HEK293 (cell line): ENCODE measurements around the gene PDGFD.
A peak's percentile ranks its signal among the peaks of the same experiment; 100 is the strongest.

Source experiments
- BCL11A ChIP-seq: fragments of 450-650 bp; formaldehyde crosslinking; IDR thresholded peaks from 2 replicates; pipeline ENCODE4 v1.5.1; 2016; ENCODE audit warnings: low read depth, missing biosample characterization, missing genetic modification characterization
- BCL6B ChIP-seq: fragments of 450-650 bp; formaldehyde crosslinking; IDR thresholded peaks from 2 replicates; pipeline ENCODE4 v1.5.1; 2017; ENCODE audit warnings: missing biosample characterization, missing genetic modification characterization
- ELK4 ChIP-seq: IDR thresholded peaks from 2 replicates; pipeline ENCODE4 v1.6.1; 2011; ENCODE audit warnings: mild to moderate bottlenecking, low read depth, low read length, borderline replicate concordance
- GLI4 ChIP-seq: fragments of 450-650 bp; formaldehyde crosslinking; IDR thresholded peaks from 2 replicates; pipeline ENCODE4 v1.5.1; 2016; ENCODE audit warnings: missing biosample characterization, missing genetic modification characterization
- OVOL3 ChIP-seq: fragments of 450-650 bp; formaldehyde crosslinking; IDR thresholded peaks from 2 replicates; pipeline ENCODE4 v1.5.1; 2016; ENCODE audit warnings: missing biosample characterization, missing genetic modification characterization
- PRDM10 ChIP-seq: fragments of 450-650 bp; formaldehyde crosslinking; IDR thresholded peaks from 2 replicates; pipeline ENCODE4 v1.5.1; 2016; ENCODE audit warnings: missing biosample characterization, missing genetic modification characterization
- SP2 ChIP-seq: fragments of 450-650 bp; formaldehyde crosslinking; IDR thresholded peaks from 2 replicates; pipeline ENCODE4 v1.5.1; 2016; ENCODE audit warnings: missing biosample characterization, missing genetic modification characterization
- SP7 ChIP-seq: fragments of 450-650 bp; formaldehyde crosslinking; IDR thresholded peaks from 2 replicates; pipeline ENCODE4 v1.5.1; 2016; ENCODE audit warnings: missing biosample characterization, missing genetic modification characterization
- ZBTB11 ChIP-seq: fragments of 450-650 bp; formaldehyde crosslinking; conservative IDR thresholded peaks from 2 replicates; pipeline ENCODE4 v1.5.1; 2016; ENCODE audit warnings: low read depth, missing biosample characterization, missing genetic modification characterization
- ZBTB49 ChIP-seq: fragments of 450-650 bp; formaldehyde crosslinking; IDR thresholded peaks from 2 replicates; pipeline ENCODE4 v1.5.1; 2016; ENCODE audit warnings: missing biosample characterization, missing genetic modification characterization, low read depth
- ZBTB7A ChIP-seq: fragments of 450-650 bp; formaldehyde crosslinking; IDR thresholded peaks from 2 replicates; pipeline ENCODE4 v1.5.1; 2016; ENCODE audit warnings: low read depth, missing biosample characterization, missing genetic modification characterization
- ZNF202 ChIP-seq: fragments of 450-650 bp; formaldehyde crosslinking; IDR thresholded peaks from 2 replicates; pipeline ENCODE4 v1.5.1; 2016; ENCODE audit warnings: missing biosample characterization, missing genetic modification characterization, borderline replicate concordance
- ZNF335 ChIP-seq: fragments of 450-650 bp; formaldehyde crosslinking; conservative IDR thresholded peaks from 2 replicates; pipeline ENCODE4 v1.5.1; 2016; ENCODE audit warnings: missing biosample characterization, missing genetic modification characterization
- ZNF747 ChIP-seq: fragments of 450-650 bp; formaldehyde crosslinking; IDR thresholded peaks from 2 replicates; pipeline ENCODE4 v1.5.1; 2016; ENCODE audit warnings: missing biosample characterization, missing genetic modification characterization

The PDGFD gene

GRCh38 chr11:104163100-104164027, 583 bp downstream of the PDGFD start (continued):
- no peak for TF ChIP-seq ZBTB49 (tag by site-specific recombination)
- no peak for TF ChIP-seq ZNF202 (tag by site-specific recombination)
- no peak for TF ChIP-seq ELK4
- TF ChIP-seq GLI4 (tag by site-specific recombination) = no peak
- TF ChIP-seq ZNF747 (tag by site-specific recombination) = no peak
- no peak for TF ChIP-seq ZBTB11
- no peak for TF ChIP-seq BCL6B (tag by site-specific recombination)
- peak; percentile 94 for TF ChIP-seq PRDM10
- peak; percentile 61 for TF ChIP-seq ZNF335 (tag by site-specific recombination)
- 0 out of 2 replicates have a peak, but pooled peaks have one; percentile 9 for TF ChIP-seq SP2 (tag by site-specific recombination)
- peak; percentile 38; the same call in 1 of the 2 replicates for TF ChIP-seq SP7 (tag by site-specific recombination)
- TF ChIP-seq BCL11A (tag by site-specific recombination) = no peak
- TF ChIP-seq OVOL3 (tag by site-specific recombination) = no peak
- TF ChIP-seq ZBTB7A (tag by site-specific recombination) = no peak
